ENCODE results near the gene ARHGAP35. TPM values are rescaled to one million over a fixed set of nuclear protein-coding genes. Genes with fewer than 3 reads are reported as not detected.

The ARHGAP35 gene
- total RNA-seq, 3 donors from 2014 or later: 44.8 to 61.9 (median 60.3) TPM

GRCh38 chr19:46887240-46887782 lies 26.5 kb downstream of the ARHGAP35 start:
- no peaks in the 10 kb centered on the region for H3K9me3 ChIP-seq
- intact Hi-C loops (cut with DNase I; ENCODE audit: low total_unique reads): no loop called here
- no peaks in the 10 kb centered on the region for H3K4me1 ChIP-seq
- no peaks in the 10 kb centered on the region for H3K36me3 ChIP-seq
- H3K4me3 ChIP-seq: no peak overlapping the region
- no peak for DNase-seq (ENCODE audit: low spot score in 2 of 2)
- no peaks in the 10 kb centered on the region for H3K27me3 ChIP-seq
- H3K27ac ChIP-seq: no peak overlapping the region
- TF ChIP-seq POLR2A (IDR thresholded peaks at IDR 0.05) (no peak), CTCF (IDR thresholded peaks at IDR 0.05) (no peak), POLR2AphosphoS5 (IDR thresholded peaks at IDR 0.05) (no peak)

- Histone ChIP-seq H3K27me3 (no peaks in the 10 kb centered on the region), H3K4me1 (no peaks in the 10 kb centered on the region), H3K4me3 (no peak overlapping the region), H3K27ac (peak overlapping the region; percentile 16 to 34), H3K36me3 (no peaks in the 10 kb centered on the region), H3K9me3 (no peaks in the 10 kb centered on the region)
- TF ChIP-seq POLR2A (IDR thresholded peaks at IDR 0.05) (no peak), CTCF (IDR thresholded peaks at IDR 0.05) (no peak), POLR2AphosphoS5 (IDR thresholded peaks at IDR 0.05) (no peak)
- intact Hi-C loops (cut with DNase I; ENCODE audit: low total_unique reads): no loop called here
- DNase-seq (ENCODE audit: low spot score in 2 of 2): no peak
These were observed 29.8 kb downstream of the ARHGAP35 start for GRCh38 chr19:46890423-46891170.

- no peak overlapping the region for H3K4me3 ChIP-seq
- H3K36me3 ChIP-seq: no peaks in the 10 kb centered on the region
- TF ChIP-seq CTCF (IDR thresholded peaks at IDR 0.05) (no peak), POLR2A (IDR thresholded peaks at IDR 0.05) (no peak), POLR2AphosphoS5 (IDR thresholded peaks at IDR 0.05) (no peak)
- H3K9me3 ChIP-seq: no peaks in the 10 kb centered on the region
- no peak for DNase-seq (ENCODE audit: low spot score in 2 of 2)
- no peaks in the 10 kb centered on the region for H3K4me1 ChIP-seq
- intact Hi-C loops (cut with DNase I; ENCODE audit: low total_unique reads): no loop called here
- no peaks in the 10 kb centered on the region for H3K27me3 ChIP-seq
- H3K27ac ChIP-seq: no peak overlapping the region
These were observed 31.7 kb downstream of the ARHGAP35 start for GRCh38 chr19:46892252-46893179.

GRCh38 chr19:46896076-46896794 lies 35.4 kb downstream of the ARHGAP35 start:
- TF ChIP-seq POLR2AphosphoS5 (IDR thresholded peaks at IDR 0.05): no peak
- no peak for TF ChIP-seq CTCF (IDR thresholded peaks at IDR 0.05)
- TF ChIP-seq POLR2A (IDR thresholded peaks at IDR 0.05): no peak
- Histone ChIP-seq H3K4me3 (no peak overlapping the region), H3K4me1 (peaks cover 0 to 10% of the 10 kb centered on the region in 2 donors), H3K27me3 (no peaks in the 10 kb centered on the region), H3K36me3 (no peaks in the 10 kb centered on the region), H3K27ac (no peak overlapping the region), H3K9me3 (no peaks in the 10 kb centered on the region)
- intact Hi-C loops (cut with DNase I; ENCODE audit: low total_unique reads): no loop called here
- no peak for DNase-seq (ENCODE audit: low spot score in 2 of 2)
